DOHH2 (cell line): ENCODE results near the gene TRAF6.

Source experiments
- EZH2phosphoT487 ChIP-seq: fragments of 200-600 bp; sonication (generic); IDR thresholded peaks from 2 replicates; pipeline ENCODE4 v1.6.1; 2017; ENCODE audit warnings: borderline replicate concordance, mild to moderate bottlenecking, antibody characterized with exemption, low read length, moderate library complexity, mixed read lengths
- TF ChIP-seq, protein P1 (sequence below): fragments of 200-600 bp; sonication (generic); IDR thresholded peaks from one replicate; pipeline ENCODE4 v1.5.1; 2014; ENCODE audit warnings: antibody characterized with exemption, mild to moderate bottlenecking, low read depth, low read length; ENCODE audit not compliant: poor library complexity, severe bottlenecking

DNA sequence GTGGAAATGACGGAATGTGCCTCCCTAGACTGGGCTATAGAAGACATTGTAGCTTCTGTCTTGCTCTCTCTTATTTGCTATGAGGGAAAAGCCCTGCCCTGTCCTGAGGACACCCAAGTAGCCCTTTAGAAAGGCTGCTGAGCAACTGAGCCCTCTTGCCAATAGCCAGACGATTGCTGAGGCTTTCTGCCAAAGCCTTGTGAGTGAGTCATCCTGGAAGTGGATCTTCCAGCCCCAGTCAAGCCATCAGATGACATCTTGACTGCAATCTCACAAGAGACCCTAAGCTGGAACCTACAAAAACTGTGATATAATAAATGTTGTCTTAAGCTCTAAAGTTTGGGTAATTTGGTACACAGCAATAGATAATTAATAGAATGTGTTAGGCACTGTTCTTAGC lies 3.9 kb upstream of the TRAF6 start:
- TF ChIP-seq, protein P1, sequence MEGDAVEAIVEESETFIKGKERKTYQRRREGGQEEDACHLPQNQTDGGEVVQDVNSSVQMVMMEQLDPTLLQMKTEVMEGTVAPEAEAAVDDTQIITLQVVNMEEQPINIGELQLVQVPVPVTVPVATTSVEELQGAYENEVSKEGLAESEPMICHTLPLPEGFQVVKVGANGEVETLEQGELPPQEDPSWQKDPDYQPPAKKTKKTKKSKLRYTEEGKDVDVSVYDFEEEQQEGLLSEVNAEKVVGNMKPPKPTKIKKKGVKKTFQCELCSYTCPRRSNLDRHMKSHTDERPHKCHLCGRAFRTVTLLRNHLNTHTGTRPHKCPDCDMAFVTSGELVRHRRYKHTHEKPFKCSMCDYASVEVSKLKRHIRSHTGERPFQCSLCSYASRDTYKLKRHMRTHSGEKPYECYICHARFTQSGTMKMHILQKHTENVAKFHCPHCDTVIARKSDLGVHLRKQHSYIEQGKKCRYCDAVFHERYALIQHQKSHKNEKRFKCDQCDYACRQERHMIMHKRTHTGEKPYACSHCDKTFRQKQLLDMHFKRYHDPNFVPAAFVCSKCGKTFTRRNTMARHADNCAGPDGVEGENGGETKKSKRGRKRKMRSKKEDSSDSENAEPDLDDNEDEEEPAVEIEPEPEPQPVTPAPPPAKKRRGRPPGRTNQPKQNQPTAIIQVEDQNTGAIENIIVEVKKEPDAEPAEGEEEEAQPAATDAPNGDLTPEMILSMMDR = no peak
- TF ChIP-seq EZH2phosphoT487 = no peak
